Parathyroid adenoma (tissue), 2 donors: Measurements from ENCODE around the gene CFAP46.

Experiments used
- H2AFZ ChIP-seq: fragments of 300-600 bp; sonication (generic); one replicate; pipeline ENCODE4 v1.7.0; 2017; ENCODE audit warnings: antibody characterized with exemption, mild to moderate bottlenecking
- H3K27ac ChIP-seq: fragments of 300-600 bp; sonication (generic); one replicate; pipeline ENCODE4 v1.7.0; 2017
- H3K27me3 ChIP-seq: fragments of 300-600 bp; sonication (generic); one replicate; pipeline ENCODE4 v1.7.0; 2017; ENCODE audit warnings: low read length; ENCODE audit not compliant: control insufficient read depth, insufficient read depth
- H3K36me3 ChIP-seq: fragments of 300-600 bp; sonication (generic); one replicate; pipeline ENCODE4 v1.7.0; 2017; ENCODE audit warnings: low read length; ENCODE audit not compliant: control insufficient read depth, insufficient read depth
- H3K4me1 ChIP-seq: fragments of 300-600 bp; sonication (generic); one replicate; pipeline ENCODE4 v1.7.0; 2017; ENCODE audit warnings: control low read depth
- H3K4me2 ChIP-seq: fragments of 300-600 bp; sonication (generic); one replicate; pipeline ENCODE4 v1.7.0; 2017; ENCODE audit warnings: low read length
- H3K4me3 ChIP-seq: fragments of 300-600 bp; sonication (generic); one replicate; pipeline ENCODE4 v1.7.0; 2017; ENCODE audit warnings: low read depth, low read length
- H3K79me2 ChIP-seq: fragments of 300-600 bp; sonication (generic); one replicate; pipeline ENCODE4 v1.7.0; 2017; ENCODE audit warnings: control low read depth
- H3K9ac ChIP-seq: fragments of 300-600 bp; sonication (generic); one replicate; pipeline ENCODE4 v1.7.0; 2017; ENCODE audit warnings: mild to moderate bottlenecking
- H3K9me3 ChIP-seq: fragments of 300-600 bp; sonication (generic); one replicate; pipeline ENCODE4 v1.7.0; 2017; ENCODE audit warnings: low read length; ENCODE audit not compliant: control insufficient read depth
- TF ChIP-seq, protein P1 (sequence below): fragments of 300-600 bp; sonication (generic); IDR thresholded peaks from one replicate; pipeline ENCODE4 v1.7.0; 2017; ENCODE audit warnings: antibody characterized with exemption, mild to moderate bottlenecking
- donor health status: primary hyperparathyroidism.

The CFAP46 gene

DNA sequence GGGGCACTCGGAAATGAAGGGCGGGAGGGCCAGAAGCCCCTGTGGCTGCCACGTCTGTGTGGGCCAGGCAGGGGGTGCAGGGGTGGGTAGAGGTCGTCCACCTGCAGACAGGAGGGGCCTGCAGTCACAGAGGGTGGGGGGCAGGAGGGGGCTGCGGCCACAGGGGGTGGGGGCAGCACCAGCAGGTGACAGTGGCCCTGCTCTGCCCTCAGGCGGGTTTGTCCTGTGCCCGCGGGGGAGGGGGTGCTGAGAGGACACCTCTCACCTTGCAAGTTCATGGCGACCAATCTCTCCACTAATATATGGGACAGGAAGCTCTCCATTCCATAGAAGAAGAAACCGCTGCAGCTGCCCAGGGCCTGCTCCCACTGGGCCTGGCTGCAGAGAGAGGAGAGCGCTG is 129.8 kb downstream of the CFAP46 start:
- no peak overlapping the region for H3K9ac ChIP-seq
- no peak overlapping the region for H2AFZ ChIP-seq
- H3K36me3 ChIP-seq: no peaks in the 10 kb centered on the region
- TF ChIP-seq, protein P1, sequence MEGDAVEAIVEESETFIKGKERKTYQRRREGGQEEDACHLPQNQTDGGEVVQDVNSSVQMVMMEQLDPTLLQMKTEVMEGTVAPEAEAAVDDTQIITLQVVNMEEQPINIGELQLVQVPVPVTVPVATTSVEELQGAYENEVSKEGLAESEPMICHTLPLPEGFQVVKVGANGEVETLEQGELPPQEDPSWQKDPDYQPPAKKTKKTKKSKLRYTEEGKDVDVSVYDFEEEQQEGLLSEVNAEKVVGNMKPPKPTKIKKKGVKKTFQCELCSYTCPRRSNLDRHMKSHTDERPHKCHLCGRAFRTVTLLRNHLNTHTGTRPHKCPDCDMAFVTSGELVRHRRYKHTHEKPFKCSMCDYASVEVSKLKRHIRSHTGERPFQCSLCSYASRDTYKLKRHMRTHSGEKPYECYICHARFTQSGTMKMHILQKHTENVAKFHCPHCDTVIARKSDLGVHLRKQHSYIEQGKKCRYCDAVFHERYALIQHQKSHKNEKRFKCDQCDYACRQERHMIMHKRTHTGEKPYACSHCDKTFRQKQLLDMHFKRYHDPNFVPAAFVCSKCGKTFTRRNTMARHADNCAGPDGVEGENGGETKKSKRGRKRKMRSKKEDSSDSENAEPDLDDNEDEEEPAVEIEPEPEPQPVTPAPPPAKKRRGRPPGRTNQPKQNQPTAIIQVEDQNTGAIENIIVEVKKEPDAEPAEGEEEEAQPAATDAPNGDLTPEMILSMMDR: no peak
- no peaks in the 10 kb centered on the region for H3K79me2 ChIP-seq
- H3K27me3 ChIP-seq: no peaks in the 10 kb centered on the region
- H3K27ac ChIP-seq: no peak overlapping the region
- no peaks in the 10 kb centered on the region for H3K4me1 ChIP-seq
- H3K4me3 ChIP-seq: no peak overlapping the region
- H3K4me2 ChIP-seq: no peak overlapping the region
- H3K9me3 ChIP-seq: no peaks in the 10 kb centered on the region

DNA sequence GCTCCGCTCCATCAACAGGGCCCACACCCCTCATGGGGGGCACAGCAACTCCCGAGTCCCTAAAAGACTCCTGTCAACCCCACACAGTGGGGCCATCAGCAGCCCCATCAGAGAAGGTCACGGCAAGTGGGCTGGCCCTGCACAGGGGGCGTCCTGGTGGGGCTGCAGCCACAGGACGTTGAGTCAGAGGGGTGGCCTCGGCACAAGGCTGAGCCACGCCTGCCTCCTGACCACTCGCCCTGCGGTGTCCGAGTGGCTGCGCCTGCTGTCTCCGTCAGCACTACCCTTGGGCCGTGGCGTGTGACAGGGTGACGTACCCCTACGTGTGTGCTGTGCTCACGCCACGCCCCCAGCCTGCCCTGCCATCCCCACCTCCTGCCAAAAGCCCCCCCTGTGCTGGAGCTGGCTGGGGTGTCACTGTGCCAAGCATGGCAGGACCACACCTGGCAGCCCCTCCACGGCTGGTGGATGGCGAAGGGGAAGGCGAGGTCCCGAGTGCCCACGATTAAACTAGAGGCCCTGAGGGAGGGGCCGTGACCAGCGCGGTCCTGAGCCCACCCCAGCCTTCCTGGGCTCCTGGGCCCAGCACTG is 130.4 kb downstream of the CFAP46 start:
- Histone ChIP-seq H3K4me3 (no peak overlapping the region), H3K9ac (no peak overlapping the region), H3K36me3 (no peaks in the 10 kb centered on the region), H3K27ac (no peak overlapping the region), H3K9me3 (no peaks in the 10 kb centered on the region), H3K4me1 (no peaks in the 10 kb centered on the region), H3K27me3 (no peaks in the 10 kb centered on the region), H3K79me2 (no peaks in the 10 kb centered on the region), H3K4me2 (no peak overlapping the region), H2AFZ (no peak overlapping the region)
- TF ChIP-seq, protein P1: no peak

DNA sequence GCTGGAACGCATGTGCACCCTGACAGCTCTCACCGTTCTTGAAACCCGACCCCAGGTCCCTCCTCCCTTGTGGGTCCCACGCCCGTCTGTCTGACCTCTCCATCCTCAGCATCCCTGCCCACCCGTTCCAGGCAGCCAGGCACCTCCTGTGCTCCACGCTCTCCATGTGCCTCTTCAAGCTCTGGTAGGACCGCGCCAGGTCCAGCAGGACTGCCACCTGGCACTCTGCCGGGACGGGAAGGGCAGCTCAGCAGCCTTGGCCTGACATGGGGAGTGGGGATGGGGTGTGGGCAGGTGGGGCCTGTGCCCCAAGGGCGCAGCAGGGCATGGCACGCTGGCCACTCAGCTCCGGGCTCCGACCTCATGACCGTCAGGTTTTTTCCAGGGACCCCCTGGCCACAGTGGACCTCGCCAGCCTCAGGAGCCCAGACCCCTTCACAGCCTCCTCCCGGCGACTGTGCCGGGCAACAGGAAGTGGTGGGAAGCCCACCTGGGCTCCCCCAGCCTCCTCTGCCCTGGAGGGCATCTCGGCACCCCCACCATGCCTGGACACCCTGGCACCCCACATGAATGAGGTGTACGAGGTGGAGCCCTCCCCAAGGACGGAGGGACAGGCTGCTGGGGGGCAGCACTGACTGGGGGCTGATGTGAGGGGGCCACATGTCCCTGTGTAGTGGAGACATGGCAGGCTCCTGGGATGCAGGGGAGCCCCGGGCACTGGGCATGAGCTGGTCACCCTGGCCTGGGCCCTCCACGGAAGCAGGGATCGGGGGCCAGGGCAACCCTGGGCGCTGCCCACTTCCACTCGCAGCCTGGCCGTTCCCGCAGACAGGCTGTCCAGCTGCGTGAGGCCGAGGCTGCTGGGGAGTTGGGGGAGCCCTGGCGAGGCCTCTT is 131.3 kb downstream of the CFAP46 start:
- TF ChIP-seq, protein P1: no peak
- Histone ChIP-seq H3K9ac (no peak overlapping the region), H3K27me3 (no peaks in the 10 kb centered on the region), H3K79me2 (no peaks in the 10 kb centered on the region), H3K4me2 (no peak overlapping the region), H3K36me3 (no peaks in the 10 kb centered on the region), H3K27ac (no peak overlapping the region), H3K4me3 (no peak overlapping the region), H2AFZ (no peak overlapping the region), H3K4me1 (no peaks in the 10 kb centered on the region), H3K9me3 (no peaks in the 10 kb centered on the region)

DNA sequence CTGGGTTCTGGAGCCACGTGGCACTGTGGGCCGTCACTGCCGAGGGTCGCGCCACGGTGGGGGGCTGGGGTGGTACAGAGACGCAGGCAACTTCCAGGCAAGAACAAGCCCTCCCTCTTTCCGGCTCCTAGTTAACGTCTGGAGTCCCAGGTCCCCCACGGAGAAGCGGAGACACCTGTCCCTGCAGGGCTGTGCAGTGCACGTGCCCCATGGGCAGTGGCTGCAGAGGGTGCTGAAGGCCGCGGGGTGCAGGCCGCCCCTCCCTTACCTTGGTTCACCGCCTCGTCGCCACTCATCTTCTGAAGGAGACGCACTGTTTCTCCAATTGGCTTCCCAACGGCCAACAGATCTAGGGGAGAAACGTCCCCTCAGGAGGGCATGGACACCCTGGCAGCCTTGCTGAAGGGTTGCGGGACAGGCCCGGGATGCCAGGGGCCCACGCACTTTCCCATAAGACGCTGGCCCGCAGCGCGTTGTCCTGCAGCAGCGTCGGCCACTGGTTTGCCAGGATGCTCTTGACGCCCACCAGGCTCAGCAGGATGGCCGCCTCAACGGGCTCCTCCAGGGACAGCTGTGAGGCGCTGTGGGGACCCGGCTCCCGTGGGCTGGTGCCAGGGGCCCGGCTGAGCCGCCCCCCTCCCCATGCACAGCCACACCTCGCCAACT is 132.1 kb downstream of the CFAP46 start:
- Histone ChIP-seq H3K27ac (no peak overlapping the region), H3K36me3 (no peaks in the 10 kb centered on the region), H3K79me2 (no peaks in the 10 kb centered on the region), H2AFZ (no peak overlapping the region), H3K4me3 (no peak overlapping the region), H3K9ac (no peak overlapping the region), H3K4me1 (no peaks in the 10 kb centered on the region), H3K9me3 (no peaks in the 10 kb centered on the region), H3K4me2 (no peak overlapping the region), H3K27me3 (no peaks in the 10 kb centered on the region)
- TF ChIP-seq, protein P1: no peak
